Measurements from ENCODE around the gene PTPRD.

- TF ChIP-seq CTCF (IDR thresholded peaks at IDR 0.05): no peak
- TF ChIP-seq POLR2A (IDR thresholded peaks at IDR 0.05): no peak
Measured at GRCh38 chr9:8852301-8852864, 1760.4 kb downstream of the PTPRD start.

Data from thyroid gland (tissue), 4 donors.